HG03378 (cell line): ENCODE data around the gene ZNF425.
"Not testable (repeated sequence)": the region's sequence is repeated elsewhere in the genome, so short reads cannot be mapped to it uniquely, and the experiment has no call there.

Experiments
- ATAC-seq: cut with Tn5 transposase; IDR thresholded peaks from one replicate; pipeline ENCODE4 v1.9.1; 2021; ENCODE audit warnings: mild to moderate bottlenecking, moderate library complexity; ENCODE audit not compliant: unreplicated experiment

ZNF425 gene, protein sequence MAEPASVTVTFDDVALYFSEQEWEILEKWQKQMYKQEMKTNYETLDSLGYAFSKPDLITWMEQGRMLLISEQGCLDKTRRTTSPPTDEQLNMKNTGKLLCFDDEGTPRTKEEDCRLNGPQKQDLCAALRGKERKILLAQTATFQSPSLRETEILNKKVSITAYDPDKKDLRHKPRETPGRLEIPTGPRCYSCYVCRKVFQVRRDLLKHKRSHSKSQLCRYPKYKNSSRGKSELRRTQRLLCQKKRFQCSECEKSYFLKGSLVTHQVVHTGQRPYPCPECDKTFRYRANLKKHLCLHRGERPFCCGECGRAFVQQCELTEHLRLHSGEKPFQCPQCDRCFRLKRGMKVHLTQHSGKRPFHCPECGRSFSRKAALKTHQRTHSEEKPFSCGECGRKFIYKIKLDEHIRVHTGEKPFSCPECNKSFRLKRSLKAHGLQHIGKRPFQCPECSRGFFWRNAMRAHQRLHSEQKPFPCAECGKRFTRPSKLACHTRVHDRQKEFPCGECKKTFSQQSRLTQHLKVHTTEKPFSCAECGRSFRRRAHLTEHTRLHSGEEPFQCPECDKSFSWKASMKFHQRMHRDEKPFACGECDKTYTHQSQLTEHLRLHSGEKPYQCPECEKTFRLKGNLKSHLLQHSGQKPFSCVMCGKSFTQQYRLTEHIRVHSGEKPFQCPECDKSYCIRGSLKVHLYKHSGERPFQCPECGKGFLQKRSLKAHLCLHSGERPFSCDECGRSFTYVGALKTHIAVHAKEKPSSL

DNA sequence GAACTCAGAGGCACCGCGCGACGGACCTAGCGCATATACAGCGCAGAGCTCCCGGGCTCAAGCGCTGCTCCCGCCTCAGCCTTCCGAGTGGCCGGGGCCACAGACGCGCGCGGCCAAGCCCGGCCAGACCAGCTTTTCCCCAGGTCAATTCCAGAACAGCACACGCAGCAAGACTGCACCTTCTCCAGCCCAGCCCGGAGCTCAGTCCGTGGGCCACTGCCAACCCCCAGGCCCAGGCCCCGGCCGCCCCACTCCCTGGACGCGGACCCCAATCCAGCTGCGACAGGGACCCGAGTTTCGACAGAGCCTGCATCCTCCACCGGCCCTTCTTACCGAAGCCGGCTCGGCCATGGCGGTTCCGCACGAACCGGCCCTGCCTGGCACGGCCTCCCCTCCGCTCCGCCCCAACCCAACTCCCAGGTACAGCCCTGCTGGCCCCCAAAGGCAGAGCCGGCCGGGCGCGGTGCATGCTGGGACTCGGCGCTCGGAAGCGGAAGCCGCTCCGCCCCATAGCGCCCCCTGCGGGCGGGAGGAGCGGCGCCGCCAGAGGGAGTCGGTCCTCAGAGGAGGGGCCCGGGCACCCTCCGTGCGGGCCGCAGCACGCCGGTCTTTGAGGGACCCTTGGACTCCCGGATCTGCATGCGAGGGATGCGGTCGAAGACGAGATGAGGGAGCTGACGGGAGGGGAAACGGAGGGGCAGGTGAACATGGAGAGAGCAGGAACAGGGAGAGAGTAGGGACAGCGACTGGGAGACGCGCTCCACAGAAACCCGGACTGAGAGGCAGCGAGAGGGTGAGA lies at the start of gene ZNF425:
Gene ZNF425, minus strand, starts transcription at position 462 of the 799 bp plus-strand sequence. Its CDS starts 111 bp downstream, at position 351.
- peak; percentile 70 for ATAC-seq

GRCh38 chr7:149175150-149175549 lies 49.0 kb upstream of the ZNF425 start:
- ATAC-seq, result no peak

GRCh38 chr7:149172534-149172920 lies 46.4 kb upstream of the ZNF425 start:
- ATAC-seq, result no peak

DNA sequence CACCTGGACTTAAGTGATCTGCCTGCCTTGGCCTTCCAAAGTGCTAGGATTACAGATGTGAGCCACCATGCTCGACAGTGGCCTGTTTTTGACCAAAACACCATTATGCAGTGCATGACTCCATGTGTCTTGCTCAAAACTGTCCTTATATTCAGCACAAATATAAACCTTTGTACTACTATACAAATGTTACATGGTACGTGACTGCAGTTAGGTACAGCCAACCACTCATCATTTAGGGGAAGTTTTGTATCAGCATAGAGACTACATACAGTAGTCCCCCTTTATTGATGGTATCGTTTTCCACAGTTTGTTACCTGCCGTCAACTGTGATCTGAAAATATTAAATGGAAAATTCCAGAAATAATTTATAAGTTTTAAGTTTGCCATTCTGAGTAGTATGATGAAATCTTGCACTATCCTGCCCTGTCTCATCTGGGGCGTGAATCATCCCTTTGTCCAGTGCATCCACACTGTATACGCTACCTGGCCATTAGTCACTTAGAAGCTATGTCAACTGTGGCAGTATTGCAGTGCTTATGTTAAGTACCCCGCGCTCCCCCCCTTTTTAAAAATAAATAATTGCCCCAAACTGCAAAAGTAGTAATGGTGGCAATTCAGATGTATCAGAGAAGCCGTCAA lies 45.9 kb upstream of the ZNF425 start:
- no peak for ATAC-seq

- no peak for ATAC-seq
Observed at GRCh38 chr7:149166630-149167352, 40.7 kb upstream of the ZNF425 start.

- ATAC-seq, result no peak
Observed at GRCh38 chr7:149166142-149166541, 40.0 kb upstream of the ZNF425 start.

- no peak for ATAC-seq
Observed at GRCh38 chr7:149161241-149161848, 35.2 kb upstream of the ZNF425 start.

GRCh38 chr7:149156898-149157297 lies 30.8 kb upstream of the ZNF425 start:
- no peak for ATAC-seq

GRCh38 chr7:149154056-149154455 lies 27.9 kb upstream of the ZNF425 start:
- ATAC-seq, result no peak

DNA sequence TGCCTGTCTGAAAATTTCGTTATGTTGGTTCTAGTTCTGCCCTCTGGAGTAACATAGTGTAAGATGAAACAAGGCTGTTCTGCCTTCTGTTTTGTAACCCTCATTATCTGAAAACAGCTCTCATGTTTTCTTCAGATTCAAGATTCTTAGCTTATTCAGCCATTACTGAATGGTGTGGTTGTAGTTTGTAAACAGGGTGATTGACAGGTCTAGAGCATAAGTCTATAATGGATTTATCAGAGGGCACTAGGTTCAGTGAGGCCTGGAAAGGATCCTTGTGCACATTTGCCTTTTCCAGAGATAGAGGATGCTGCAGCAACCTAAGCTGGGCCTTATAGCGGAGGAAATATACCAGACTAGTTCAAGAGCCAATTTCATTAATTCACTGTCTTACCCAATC lies 27.2 kb upstream of the ZNF425 start:
- no peak for ATAC-seq

DNA sequence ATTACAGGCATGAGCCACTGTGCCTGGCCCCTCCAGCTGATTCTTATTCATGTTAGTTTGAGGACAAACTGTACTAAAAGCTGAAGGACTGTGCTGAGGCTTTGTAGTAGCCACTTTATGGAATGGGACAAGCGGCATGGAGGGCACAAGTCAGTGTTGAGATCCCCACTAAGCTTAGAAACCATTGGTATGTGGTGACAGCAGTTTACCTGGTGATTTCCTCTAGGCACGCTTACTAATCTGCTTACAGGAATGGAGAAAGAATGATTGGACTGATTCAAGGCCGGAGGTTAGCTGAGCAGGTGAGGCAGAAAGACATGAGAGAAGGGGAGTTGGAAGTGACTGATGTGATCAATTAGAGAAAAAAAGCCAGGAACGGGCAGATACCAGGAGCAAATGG lies 24.9 kb upstream of the ZNF425 start:
- no peak for ATAC-seq

GRCh38 chr7:149147752-149148653 lies 21.9 kb upstream of the ZNF425 start:
- ATAC-seq, result peak; percentile 25

DNA sequence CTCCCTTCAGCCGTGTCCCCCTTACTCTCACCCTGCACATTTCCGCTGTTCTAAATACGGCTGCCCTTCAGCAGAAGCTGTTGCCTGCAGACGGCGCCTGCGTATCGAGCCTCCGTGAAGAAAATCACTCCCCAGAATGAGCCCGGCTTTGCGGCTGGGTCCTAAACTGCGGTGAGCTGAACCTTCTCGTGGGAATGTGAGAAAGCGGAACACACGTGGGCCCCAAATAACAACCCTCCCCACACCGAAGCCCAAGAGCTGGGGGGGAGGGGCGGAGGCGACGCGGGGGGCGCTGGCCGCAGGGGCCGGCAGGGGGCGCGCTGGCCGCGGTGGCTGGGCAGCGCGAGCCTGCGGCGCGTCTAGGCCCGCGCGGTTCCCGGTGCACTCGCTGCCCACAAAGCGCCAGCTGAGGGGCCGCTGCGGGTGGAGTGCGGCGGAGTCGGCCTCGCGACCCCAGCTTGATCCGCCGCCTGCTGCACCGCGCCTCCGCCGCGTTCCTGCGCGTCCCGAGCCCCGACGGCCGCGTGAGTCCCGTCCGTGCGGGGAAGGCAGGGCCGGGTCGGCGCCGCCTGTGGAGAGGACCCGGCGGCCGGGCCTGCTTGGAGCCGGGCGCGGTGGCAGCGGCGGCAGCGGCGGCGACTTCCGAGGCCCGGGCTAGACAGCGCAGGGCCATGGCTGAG lies 21.1 kb upstream of the ZNF425 start, which contains the start of gene ZNF398:
Gene ZNF398, plus strand, starts transcription at position 382 of the 680 bp plus-strand sequence. Its CDS starts 290 bp downstream, at position 672.
- ATAC-seq, result peak; percentile 66

DNA sequence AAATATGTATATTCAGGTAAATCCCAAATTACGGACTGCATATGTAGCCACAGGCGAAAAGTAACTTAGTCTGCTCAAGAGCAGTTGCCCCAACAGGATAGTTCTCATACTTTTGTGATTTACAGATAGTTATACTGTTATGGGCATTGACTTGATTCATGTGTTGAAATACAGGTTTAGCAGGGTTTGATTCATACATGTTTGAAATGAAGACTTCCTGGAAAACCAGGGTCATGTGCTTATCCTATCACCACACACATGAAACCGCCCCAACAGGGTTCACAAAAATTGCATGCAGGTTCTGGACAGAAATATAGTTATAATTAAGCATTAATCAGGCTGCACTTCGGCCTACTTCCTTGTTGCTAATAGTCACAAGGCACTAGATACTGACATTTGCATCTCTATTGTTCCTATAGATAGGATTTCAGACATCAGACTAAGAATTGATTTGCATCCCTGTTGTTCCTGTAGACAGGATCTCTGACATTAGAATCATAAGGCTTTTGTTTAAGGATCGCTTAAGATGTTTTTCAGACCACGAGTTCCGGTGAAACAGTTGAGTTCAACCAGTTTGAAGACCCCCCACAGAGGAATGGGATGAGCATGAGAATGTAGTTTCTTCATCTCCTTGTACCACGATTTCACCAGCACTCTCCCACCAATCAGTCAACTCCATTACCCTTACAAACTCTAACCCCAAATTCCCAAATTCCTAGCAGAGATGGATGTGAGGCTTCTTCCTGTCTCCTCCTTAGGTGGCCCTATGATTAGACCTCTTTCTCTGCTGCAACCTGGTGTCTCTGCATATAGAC lies 19.1 kb upstream of the ZNF425 start:
- ATAC-seq, result no peak

DNA sequence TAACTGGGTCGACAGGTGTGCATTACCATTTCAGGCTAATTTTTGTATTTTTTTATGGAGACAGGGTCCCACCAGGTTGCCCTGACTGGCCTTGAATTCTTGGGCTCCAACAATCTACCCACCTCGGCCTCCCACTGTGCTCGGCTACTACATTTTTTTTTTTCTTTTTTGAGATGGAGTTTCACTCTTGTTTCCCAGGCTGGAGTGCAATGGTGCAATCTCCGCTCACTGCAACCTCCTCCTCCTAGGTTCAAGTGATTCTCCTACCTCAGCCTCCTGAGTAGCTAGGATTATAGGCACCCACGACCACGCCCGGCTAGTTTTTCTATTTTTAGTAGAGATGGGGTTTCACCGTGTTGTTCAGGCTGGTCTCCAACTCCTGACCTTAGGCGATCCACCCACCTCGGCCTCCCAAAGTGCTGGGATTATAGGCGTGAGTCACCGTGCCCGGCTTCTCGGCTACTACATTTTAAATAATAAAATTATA lies 18.4 kb upstream of the ZNF425 start:
- ATAC-seq, result not testable (repeated sequence)

GRCh38 chr7:149141893-149142292 lies 15.8 kb upstream of the ZNF425 start:
- no peak for ATAC-seq

DNA sequence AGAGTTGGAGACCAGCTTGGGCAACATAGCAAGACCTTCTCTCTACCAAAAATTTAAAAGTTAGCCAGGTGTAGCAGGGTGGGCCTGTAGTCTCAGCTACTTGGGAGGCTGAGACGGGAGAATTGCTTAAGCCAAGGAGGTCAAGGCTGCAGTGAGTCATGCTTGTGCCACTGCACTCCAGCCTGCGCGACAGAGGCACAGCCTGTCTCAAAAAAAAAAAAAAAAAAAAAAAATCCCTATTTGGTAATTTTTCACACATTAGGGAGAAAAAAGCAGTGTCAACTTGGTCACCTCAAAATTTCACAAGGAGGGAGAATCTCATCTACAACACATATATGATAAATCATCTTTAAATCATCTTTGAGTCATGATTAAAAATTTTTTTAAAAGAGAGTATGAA lies 14.7 kb upstream of the ZNF425 start:
- ATAC-seq, result no peak
